ENCODE measurements around the gene SPATA31C1.
"Not testable (repeated sequence)": the region's sequence is repeated elsewhere in the genome, so short reads cannot be mapped to it uniquely, and the experiment has no call there.

The SPATA31C1 gene

GRCh38 chr9:87917662-87918061 lies at the start of gene SPATA31C1:
SPATA31C1 (plus strand) TSS chr9:87917962.
- H3K27me3 ChIP-seq (replicated peaks); H3K27ac ChIP-seq; DNase-seq; in situ Hi-C loops (cut with HindIII; ENCODE audit: low pct_ligation_motif_present, low sequenced_read_pairs); H3K4me3 ChIP-seq (ENCODE audit: low read depth, low read length); H3K36me3 ChIP-seq (replicated peaks): not testable (repeated sequence)

- Histone ChIP-seq H3K27me3 (replicated peaks) (no peaks in the 10 kb centered on the region), H3K27ac (no peak overlapping the region), H3K4me3 (ENCODE audit: low read depth, low read length) (no peak overlapping the region), H3K36me3 (replicated peaks) (no peaks in the 10 kb centered on the region)
- TF ChIP-seq CTCF (IDR thresholded peaks at IDR 0.05; ENCODE audit: low read depth, low read length, missing control alignments): no peak
- in situ Hi-C loops (cut with HindIII; ENCODE audit: low pct_ligation_motif_present, low sequenced_read_pairs): no loop called here
- no peak for DNase-seq
These were observed 49.6 kb upstream of the SPATA31C1 start for GRCh38 chr9:87868175-87868574.

- no peaks in the 10 kb centered on the region for H3K27me3 ChIP-seq (replicated peaks)
- H3K27ac ChIP-seq: no peak overlapping the region
- in situ Hi-C loops (cut with HindIII; ENCODE audit: low pct_ligation_motif_present, low sequenced_read_pairs): no loop called here
- H3K36me3 ChIP-seq (replicated peaks): no peaks in the 10 kb centered on the region
- DNase-seq: no peak
- no peak for TF ChIP-seq CTCF (IDR thresholded peaks at IDR 0.05; ENCODE audit: low read depth, low read length, missing control alignments)
- no peak overlapping the region for H3K4me3 ChIP-seq (ENCODE audit: low read depth, low read length)
These were observed 49.1 kb upstream of the SPATA31C1 start for GRCh38 chr9:87868635-87869034.

GRCh38 chr9:87869082-87869481 lies 48.7 kb upstream of the SPATA31C1 start:
- H3K27ac ChIP-seq: no peak overlapping the region
- DNase-seq: no peak
- no peak overlapping the region for H3K4me3 ChIP-seq (ENCODE audit: low read depth, low read length)
- no peaks in the 10 kb centered on the region for H3K27me3 ChIP-seq (replicated peaks)
- no peaks in the 10 kb centered on the region for H3K36me3 ChIP-seq (replicated peaks)
- TF ChIP-seq CTCF (IDR thresholded peaks at IDR 0.05; ENCODE audit: low read depth, low read length, missing control alignments): no peak
- in situ Hi-C loops (cut with HindIII; ENCODE audit: low pct_ligation_motif_present, low sequenced_read_pairs): no loop called here

- H3K27ac ChIP-seq: no peak overlapping the region
- no peak for DNase-seq
- no peak overlapping the region for H3K4me3 ChIP-seq (ENCODE audit: low read depth, low read length)
- no peak for TF ChIP-seq CTCF (IDR thresholded peaks at IDR 0.05; ENCODE audit: low read depth, low read length, missing control alignments)
- H3K36me3 ChIP-seq (replicated peaks): no peaks in the 10 kb centered on the region
- in situ Hi-C loops (cut with HindIII; ENCODE audit: low pct_ligation_motif_present, low sequenced_read_pairs): no loop called here
- H3K27me3 ChIP-seq (replicated peaks): no peaks in the 10 kb centered on the region
These were observed 46.2 kb upstream of the SPATA31C1 start for GRCh38 chr9:87871425-87872078.

GRCh38 chr9:87872079-87872624 lies 45.6 kb upstream of the SPATA31C1 start:
- no peaks in the 10 kb centered on the region for H3K27me3 ChIP-seq (replicated peaks)
- no peaks in the 10 kb centered on the region for H3K36me3 ChIP-seq (replicated peaks)
- no peak overlapping the region for H3K4me3 ChIP-seq (ENCODE audit: low read depth, low read length)
- in situ Hi-C loops (cut with HindIII; ENCODE audit: low pct_ligation_motif_present, low sequenced_read_pairs): no loop called here
- H3K27ac ChIP-seq: no peak overlapping the region
- DNase-seq: no peak
- TF ChIP-seq CTCF (IDR thresholded peaks at IDR 0.05; ENCODE audit: low read depth, low read length, missing control alignments): no peak

All from brain microvascular endothelial cell (primary cell).